Endometrium (tissue), 2 donors: ENCODE data around the gene DOK7.

Source experiments
- FAIRE-seq: peaks from 2 replicates; lab custom pipeline; 2012; peaks lifted over from hg19 to GRCh38; lab: Jason Lieb, UNC
- donor health status: control.
- donor health status: control.

The DOK7 gene

GRCh38 chr4:3462790-3463415 is at the start of gene DOK7:
Gene DOK7, plus strand, starts transcription at chr4:3463306. Its CDS starts 70 bp downstream, at chr4:3463376.
- no peak for FAIRE-seq

- no peak for FAIRE-seq
Observed at GRCh38 chr4:3413675-3414420, 49.3 kb upstream of the DOK7 start.

- no peak for FAIRE-seq
Observed at GRCh38 chr4:3414421-3415279, 48.5 kb upstream of the DOK7 start.

DNA sequence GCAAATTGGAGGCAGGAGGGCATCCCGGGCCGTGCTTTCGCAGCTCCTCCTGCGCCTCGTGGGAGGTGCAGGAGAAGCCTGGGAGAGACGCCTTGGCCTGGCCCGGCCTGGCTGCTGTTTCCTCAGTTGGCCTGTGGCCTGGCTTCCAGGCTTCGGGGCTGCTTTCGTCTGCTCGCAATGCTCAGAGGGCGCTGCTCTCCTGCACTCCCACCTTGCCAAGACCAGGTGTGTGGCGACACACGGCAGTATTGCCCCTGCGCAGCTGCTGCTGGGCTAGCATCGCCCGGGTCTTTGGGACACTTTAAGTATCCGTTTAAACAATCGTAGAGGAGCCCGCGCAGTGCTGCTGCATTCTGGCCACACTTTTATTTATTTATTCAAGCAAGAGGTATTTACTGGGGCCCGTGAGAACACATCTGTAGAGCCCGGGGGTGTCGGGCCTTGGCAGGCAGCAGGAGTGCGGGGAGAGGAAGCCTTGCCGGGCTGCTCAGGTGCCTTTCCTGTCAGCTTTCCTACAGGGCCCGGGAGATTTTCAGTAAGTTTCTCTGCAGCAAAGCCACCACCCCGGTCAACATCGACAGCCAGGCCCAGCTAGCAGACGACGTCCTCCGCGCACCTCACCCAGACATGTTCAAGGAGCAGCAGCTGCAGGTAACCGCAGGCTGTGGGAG is 47.5 kb upstream of the DOK7 start:
- no peak for FAIRE-seq

DNA sequence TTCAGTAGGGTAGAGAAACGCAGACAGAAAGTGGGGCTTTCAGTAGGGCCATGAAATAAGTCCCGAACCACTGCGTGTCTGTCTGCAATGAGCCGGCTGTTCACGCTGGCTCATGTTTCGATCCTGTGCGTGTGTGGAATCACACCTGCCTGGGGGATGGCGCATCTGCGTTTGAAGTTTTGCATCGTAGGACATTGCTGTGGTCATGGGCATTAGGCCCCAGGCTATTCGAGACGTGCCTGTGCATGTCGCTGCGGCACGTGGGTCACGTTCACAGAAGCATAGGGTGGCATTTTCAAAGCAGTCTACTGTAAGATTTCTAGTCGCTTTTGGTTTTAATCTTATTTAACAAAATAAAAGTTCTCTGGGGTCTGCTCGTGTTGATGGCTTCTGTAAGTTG is 46.8 kb upstream of the DOK7 start:
- FAIRE-seq, result no peak

- no peak for FAIRE-seq
Observed at GRCh38 chr4:3416821-3417221, 46.3 kb upstream of the DOK7 start.

DNA sequence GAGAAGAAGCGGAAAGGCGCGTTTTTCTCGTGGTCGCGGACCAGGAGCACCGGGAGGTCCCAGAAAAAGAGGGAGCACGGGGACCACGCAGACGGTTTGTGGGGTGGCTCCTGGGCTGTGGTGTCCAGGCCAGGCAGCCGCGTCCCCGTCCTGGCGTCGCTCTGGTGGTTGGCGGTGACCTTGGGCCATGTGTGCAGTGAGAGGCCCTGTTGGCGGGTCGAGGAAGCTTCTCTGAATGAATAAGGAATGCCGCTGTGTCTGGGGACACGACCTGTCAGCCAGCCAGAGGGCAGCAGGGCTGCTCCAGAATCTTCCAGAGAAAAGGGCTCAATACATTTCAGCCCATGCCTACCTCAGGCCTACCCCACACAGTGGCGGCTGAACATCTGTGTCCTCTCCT is 45.7 kb upstream of the DOK7 start:
- FAIRE-seq, result no peak

DNA sequence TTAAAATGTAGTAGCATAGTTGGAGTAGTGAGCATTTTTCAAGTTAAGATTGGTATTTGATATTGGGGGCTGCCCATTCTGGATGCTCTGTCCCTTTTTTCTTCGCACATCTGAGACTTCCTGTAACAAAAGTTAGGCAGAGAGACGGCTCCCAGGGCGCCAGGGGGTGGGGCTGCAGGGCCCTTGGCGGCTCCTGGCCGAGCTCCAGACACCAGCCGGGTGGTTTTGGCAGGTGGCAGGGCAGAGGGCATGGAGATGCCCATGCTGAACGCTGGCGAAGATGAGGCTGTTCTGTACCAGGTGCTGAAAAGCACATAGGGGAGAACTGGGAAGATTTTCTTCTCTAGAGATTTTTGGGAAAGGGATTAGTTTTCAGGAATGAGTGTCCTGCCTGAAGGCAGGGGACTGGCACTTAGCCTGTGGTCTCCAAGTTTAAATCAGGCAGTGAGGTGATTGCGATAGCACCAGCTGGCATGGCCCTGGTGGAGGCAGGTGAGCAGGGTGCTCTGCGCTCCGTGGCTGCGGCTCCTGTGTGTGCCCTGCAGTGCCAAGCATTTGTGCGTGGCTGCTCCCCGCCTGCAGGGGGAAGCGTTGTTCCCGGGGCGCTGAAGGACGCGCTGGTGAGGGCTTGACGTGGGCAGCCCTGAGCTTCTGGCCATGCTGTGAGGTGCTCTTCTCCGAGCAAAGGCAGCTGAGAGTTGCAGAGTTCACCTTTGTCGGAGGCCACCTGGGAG is 44.9 kb upstream of the DOK7 start:
- no peak for FAIRE-seq

DNA sequence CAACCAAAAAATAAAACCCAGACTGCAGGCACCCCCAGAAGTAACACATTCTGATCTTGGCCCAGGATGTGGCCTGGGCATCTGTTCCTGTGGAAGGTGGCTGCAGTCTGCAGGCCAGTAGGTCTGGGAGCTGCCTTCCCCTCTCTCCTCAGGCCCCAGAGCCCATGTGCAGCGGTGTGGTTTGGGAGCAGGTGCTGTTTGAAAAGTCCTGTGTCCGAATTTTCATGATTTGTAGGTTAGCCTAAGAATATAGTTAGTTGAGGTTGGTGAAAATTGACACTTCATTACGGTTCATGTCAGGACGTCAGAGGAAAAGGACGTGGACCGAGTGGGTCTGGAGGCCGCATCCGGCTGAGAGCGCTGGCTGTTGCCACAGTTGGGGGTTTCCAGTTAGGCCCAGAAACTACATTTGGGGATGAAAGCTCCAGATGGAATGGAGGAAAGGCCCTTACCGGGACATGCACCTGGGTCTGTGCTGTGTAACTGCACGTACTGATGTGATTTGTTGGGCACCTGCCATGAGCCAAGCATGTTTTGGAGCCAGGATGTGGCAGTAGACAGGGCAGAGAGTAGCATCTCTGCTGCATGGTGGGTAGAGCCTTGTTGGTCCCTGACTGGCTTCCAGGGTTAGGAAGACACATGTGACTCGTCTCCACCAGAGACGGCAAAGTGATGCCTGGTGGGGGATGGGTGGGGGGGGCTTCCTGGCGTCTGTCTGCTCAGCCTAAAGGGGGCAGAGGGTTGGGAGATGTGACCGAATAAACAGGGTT is 43.1 kb upstream of the DOK7 start:
- no peak for FAIRE-seq

DNA sequence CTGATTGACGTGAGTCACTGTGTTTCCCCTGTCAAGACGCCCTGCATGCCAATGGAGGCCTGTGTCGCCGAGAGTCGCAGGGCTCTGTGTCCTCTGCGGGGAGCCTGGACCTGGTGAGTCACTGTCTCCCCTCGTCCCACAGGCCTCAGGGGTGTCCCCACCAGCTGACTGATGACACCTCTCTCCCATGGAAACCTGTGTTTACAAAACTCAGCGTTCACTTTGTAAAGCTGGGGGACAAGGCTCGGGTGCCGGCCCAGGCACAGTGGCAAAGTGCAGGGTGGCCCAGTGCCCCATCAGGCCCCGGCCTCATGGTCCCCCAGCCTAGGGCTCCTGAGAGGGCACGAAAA is 42.5 kb upstream of the DOK7 start:
- no peak for FAIRE-seq

- FAIRE-seq, result no peak
Observed at GRCh38 chr4:3420956-3421355, 42.1 kb upstream of the DOK7 start.

GRCh38 chr4:3421470-3421869 is 41.6 kb upstream of the DOK7 start:
- FAIRE-seq, result no peak

DNA sequence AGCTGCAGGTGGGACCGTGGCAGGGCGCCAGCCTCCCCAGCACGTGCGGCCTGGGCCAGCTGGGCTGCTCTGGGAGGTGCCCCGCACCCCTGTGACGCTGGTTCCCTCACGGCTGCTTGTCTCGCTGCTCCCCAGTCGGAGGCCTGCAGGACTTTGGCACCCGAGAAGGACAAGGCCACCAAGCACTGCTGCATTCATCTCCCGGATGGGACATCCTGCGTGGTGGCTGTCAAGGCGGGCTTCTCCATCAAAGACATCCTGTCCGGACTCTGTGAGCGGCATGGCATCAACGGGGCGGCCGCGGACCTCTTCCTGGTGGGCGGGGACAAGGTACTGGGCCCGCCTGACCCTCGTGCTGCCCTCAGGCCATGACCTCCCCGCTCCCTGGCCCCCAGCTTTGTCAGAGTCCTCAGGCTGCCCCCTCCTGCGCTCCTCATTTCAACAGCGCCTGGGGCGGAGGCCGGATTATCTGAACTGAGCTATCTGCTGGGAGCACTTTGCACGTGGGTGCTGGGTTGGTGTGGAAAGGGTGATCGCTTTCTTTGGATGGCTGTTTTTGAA is 40.8 kb upstream of the DOK7 start:
- no peak for FAIRE-seq

DNA sequence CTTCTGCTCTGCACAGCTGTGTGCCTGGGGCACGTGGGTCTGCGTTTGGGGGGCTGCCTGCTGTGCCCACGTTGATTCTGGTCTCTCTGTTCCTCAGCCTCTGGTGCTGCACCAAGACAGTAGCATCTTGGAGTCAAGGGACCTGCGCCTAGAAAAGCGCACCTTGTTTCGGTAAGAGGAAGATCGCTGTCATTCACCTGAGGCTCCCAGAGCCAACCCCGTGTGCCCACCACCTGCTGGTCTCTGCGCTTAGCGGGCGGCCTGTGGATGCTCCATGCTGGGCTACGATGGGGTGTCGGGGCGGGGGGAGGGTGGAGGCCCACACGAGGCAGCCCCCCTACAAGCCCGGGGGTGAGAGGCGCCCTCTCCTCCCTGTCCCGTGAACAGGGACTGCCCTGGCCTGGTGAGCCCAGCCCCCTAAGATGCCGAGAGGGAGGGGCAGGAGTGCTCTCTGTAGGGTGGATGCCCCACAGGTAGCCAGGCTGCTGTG is 40.3 kb upstream of the DOK7 start:
- FAIRE-seq, result no peak

DNA sequence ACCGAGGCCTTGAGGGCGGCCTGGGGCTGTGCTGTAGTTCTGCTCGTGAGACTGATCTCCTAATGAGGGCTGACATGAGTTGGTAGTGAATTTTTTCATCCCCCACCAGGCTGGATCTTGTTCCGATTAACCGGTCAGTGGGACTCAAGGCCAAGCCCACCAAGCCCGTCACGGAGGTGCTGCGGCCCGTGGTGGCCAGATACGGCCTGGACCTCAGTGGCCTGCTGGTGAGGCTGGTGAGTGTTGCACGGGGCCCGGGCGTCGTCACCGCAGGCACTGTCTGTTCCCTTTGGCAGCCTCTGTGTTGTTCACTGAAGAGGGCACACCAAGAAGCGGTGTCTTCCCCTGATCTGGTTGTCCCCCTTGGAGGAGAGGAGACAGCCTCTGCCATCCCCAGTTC is 39.7 kb upstream of the DOK7 start:
- FAIRE-seq, result no peak

- FAIRE-seq, result no peak
Observed at GRCh38 chr4:3423952-3424351, 39.2 kb upstream of the DOK7 start.

DNA sequence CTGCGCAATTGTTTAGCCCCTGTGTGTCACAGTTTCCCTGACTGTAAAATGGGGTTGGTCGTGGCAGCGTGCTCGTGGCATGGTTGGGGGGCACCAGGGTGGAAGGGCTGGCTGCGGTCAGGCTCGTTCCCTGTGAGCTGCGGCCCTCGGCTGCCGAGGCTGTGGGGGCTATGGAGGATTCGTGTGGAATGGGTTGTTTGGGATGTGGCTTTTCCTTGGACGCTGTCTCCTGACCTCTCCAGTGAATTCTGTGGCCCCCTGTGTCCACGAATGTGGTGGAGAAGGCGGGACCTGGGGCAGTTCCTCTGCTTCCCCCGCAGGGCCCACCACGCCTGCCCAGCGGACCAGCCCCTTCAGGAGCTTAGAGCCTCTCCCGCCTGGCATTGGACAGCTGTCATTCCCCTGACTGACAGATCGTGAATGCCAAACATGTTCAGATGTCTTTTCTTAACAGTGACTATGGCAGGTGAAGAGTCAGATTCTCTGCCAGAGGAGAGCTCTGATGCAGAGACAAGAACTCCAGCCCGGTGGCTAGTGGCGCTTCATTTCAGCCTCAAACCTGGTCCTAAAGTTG is 38.5 kb upstream of the DOK7 start:
- no peak for FAIRE-seq

DNA sequence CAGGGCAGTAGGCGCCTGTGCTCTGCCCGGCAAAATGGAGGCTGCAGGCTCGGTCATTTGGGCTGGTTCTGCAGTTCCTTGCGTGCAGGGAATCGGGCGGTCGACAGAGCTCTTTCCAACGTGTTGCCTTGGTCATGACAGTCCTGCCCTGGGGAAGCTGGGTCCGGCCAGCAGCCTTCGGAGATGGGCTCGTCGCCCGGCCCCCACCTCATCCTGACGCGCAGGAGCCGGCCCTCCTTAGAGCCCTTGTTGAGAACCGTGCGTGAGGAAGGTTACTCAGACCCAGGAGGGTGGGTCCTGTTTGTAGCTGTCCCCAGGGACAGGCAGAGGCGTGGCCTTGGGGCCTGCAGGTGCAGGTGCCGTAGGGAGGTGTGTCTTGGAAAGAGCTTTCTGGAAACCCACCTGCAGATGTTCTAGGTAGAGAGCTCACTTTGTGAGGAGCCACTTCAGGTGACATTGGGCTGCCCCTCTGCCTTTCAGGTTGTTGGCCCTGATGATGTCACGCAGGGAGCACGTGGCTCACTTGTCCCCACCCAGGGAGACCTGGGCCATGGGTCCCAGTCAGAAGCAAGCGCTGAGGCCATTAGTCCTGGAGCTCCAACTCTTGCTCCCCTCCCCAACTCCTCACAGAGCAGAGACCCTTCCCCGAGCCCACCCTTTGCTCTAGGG is 36.5 kb upstream of the DOK7 start:
- no peak for FAIRE-seq

- no peak for FAIRE-seq
Observed at GRCh38 chr4:3427134-3427476, 36.0 kb upstream of the DOK7 start.
